ENCODE results near the gene HGFAC.

GRCh38 chr4:3433138-3433869 lies 8.5 kb upstream of the HGFAC start:
- TF ChIP-seq CTCF (IDR thresholded peaks at IDR 0.05): no peak
- no peak for TF ChIP-seq EP300 (IDR thresholded peaks at IDR 0.05)
- no peak for TF ChIP-seq POLR2AphosphoS5 (IDR thresholded peaks at IDR 0.05)
- TF ChIP-seq POLR2A (IDR thresholded peaks at IDR 0.05): no peak

All from sigmoid colon (tissue), 4 donors.